ENCODE results near the gene CATSPER4.

DNA sequence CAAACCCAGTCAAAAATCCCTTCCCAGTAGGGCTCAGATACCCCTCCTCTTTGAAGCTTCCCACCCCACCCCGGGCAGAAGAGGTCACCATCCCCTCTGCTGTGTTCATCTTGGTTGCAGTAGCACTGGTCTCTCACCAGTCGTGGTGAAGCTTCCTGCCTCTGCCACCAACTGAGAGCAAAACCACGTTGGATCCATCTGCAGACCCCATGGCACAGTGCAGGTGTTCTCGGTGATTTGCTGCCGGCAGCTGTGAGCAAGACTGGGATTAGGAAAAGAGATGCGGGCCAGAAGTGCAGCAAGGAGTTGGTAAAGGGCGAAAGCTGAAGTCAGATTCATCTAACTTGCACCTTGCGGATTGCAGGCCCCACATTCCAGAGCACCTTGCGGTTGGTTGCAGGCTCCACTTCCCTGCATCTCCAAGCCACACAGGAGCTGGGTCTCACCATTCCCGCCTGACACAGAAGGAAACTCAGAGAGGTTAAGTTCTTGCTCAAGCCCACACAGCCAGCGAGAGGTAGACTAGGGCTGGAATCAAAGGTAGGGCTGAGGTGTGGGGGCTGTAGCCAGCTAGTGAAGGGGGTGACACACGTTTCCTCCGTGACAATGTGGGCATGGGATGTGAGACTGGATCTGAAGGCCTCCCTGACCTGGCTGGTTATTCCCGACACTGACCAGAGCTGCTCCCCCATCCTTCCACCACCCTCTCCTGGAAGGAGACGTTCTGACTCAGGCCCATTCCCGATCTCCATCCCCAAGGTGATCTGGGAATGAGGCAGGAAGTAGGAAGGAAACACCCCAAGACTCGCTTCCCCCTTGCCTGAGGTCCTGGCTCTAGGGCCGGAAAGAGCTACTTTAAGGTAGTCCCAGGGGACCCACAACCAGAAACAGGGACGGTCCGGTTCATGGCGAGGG is 34.8 kb upstream of the CATSPER4 start:
- TF ChIP-seq EZH2 (optimal IDR thresholded peaks at IDR 0.05; ENCODE audit: low read depth, low read length) (no peak), CTCF (IDR thresholded peaks at IDR 0.05; ENCODE audit: low read length) (no peak), EZH2phosphoT487 (IDR thresholded peaks at IDR 0.05; ENCODE audit: low read length) (no peak)
